ENCODE results near the gene PRKCA.
"Not testable (repeated sequence)": the region's sequence is repeated elsewhere in the genome, so short reads cannot be mapped to it uniquely, and the experiment has no call there.

The PRKCA gene

GRCh38 chr17:66301864-66302741 lies at the start of gene PRKCA:
PRKCA (plus strand) TSS chr17:66302613.
- DNase-seq (ENCODE audit: low read depth in 2 of 2, low spot score in 1 of 2) = peak in 1 of 2 donors; percentile 37

GRCh38 chr17:66253458-66253857 lies 49.0 kb upstream of the PRKCA start:
- not testable (repeated sequence) for DNase-seq (ENCODE audit: low read depth in 2 of 2, low spot score in 1 of 2)

GRCh38 chr17:66255112-66255511 lies 47.3 kb upstream of the PRKCA start:
- DNase-seq (ENCODE audit: low read depth in 2 of 2, low spot score in 1 of 2) = no peak

- DNase-seq (ENCODE audit: low read depth in 2 of 2, low spot score in 1 of 2) = no peak
Observed at GRCh38 chr17:66255527-66255971, 46.9 kb upstream of the PRKCA start.

DNA sequence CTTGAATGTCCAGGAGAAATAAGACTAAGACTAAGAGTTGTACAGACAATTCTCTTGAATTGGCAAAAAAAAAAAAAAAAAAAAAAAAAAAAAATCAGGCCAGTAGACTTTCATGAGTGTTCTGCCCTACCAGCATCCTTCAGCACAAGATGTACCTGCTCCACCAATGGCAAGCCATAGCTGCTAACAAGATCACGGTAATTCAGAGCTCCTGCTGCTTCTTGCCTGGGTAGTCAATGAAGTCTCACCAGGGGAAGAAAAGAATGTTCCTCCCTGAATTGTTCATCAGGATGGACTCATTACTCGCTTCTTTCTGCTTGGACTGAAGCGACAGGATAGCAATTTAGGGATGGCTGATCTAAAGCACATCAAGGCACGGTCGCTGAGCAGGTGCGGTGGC lies 42.1 kb upstream of the PRKCA start:
- DNase-seq (ENCODE audit: low read depth in 2 of 2, low spot score in 1 of 2) = no peak

- DNase-seq (ENCODE audit: low read depth in 2 of 2, low spot score in 1 of 2) = no peak
Observed at GRCh38 chr17:66260688-66261087, 41.7 kb upstream of the PRKCA start.

GRCh38 chr17:66262767-66263166 lies 39.6 kb upstream of the PRKCA start:
- DNase-seq (ENCODE audit: low read depth in 2 of 2, low spot score in 1 of 2) = no peak

DNA sequence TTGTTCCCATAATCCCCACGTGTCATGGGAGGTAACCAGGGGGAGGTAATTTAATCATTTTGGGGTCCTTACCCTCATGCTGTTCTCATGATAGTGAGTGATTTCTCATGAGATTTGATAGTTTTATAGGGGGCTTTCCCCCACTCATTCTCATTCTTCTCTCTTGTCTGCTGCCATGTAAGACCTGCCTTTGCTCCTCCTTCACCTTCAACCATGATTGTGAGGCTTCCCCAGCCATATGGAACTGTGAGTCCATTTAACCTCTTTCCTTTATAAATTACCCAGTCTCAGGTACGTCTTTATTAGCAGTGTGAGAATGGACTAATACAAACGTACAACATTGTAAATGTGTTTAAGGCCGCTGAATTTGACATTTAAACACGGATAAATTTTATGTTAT lies 37.7 kb upstream of the PRKCA start:
- DNase-seq (ENCODE audit: low read depth in 2 of 2, low spot score in 1 of 2) = no peak

DNA sequence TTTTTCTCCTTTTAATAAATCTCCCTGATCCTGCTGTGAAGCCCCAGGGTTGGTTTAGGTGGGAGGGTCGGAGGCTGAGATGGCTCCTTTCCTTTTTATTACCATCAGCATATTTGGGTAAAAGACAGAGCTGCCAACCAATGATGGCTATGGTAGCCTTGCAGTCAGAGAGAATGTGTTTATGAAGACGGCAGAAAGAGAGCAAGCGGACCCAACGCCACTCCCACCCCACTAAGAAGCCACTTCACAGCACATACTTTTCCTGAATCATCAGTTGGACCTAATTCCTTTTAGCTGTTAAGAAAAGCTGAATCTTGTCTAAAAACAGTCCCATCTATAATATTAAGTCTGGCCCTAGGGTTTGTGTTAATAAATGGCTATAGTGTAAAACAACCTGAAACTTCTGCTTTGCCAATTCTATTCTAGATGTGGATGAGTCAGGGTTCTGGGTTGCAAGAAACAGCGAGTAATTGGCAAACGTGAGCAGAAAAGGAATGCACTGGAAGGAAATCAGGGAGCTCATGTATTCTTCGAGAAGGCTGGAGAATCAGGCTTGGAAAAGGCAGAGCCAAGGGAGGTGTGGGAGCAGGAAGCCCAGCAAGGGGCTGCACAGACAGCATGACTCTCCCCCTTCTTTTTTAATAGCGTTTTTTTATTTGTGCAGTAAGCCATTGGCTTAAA lies 34.0 kb upstream of the PRKCA start:
- DNase-seq (ENCODE audit: low read depth in 2 of 2, low spot score in 1 of 2) = no peak

GRCh38 chr17:66270106-66270505 lies 32.3 kb upstream of the PRKCA start:
- DNase-seq (ENCODE audit: low read depth in 2 of 2, low spot score in 1 of 2) = no peak

GRCh38 chr17:66271512-66271911 lies 30.9 kb upstream of the PRKCA start:
- no peak for DNase-seq (ENCODE audit: low read depth in 2 of 2, low spot score in 1 of 2)

- no peak for DNase-seq (ENCODE audit: low read depth in 2 of 2, low spot score in 1 of 2)
Observed at GRCh38 chr17:66272811-66273585, 29.4 kb upstream of the PRKCA start.

- no peak for DNase-seq (ENCODE audit: low read depth in 2 of 2, low spot score in 1 of 2)
Observed at GRCh38 chr17:66273586-66273848, 28.9 kb upstream of the PRKCA start.

GRCh38 chr17:66275651-66276050 lies 26.8 kb upstream of the PRKCA start:
- no peak for DNase-seq (ENCODE audit: low read depth in 2 of 2, low spot score in 1 of 2)

DNA sequence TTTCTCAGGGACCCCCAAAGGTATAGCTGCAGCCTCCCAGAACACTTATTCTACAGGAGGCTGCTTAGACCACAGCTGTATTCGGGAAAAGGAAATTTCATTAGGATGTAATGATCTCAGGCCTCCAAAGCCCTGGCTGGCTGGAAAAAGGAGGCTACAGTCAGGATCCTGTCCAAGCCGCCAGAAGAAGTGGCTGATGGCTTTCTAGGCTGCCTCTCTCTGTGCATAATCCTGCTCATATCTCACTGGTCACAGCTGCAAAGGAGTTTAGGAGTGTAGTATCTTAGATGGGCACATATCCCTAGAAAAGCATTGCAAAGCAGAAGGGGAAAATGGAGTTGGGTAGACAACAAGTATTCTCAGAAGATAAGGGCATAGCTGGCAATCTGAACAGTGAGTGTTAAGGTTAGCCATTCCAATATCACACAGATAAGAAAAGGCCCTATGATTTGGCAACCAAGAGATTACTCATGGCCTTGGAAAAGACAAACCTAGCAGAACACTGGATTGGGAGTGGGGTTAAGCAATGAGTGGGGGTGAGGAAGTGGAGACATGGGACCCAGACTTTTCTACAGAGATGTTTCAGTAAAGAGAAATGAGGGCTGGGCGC lies 26.0 kb upstream of the PRKCA start:
- DNase-seq (ENCODE audit: low read depth in 2 of 2, low spot score in 1 of 2) = no peak

- DNase-seq (ENCODE audit: low read depth in 2 of 2, low spot score in 1 of 2) = no peak
Observed at GRCh38 chr17:66277191-66277590, 25.2 kb upstream of the PRKCA start.

DNA sequence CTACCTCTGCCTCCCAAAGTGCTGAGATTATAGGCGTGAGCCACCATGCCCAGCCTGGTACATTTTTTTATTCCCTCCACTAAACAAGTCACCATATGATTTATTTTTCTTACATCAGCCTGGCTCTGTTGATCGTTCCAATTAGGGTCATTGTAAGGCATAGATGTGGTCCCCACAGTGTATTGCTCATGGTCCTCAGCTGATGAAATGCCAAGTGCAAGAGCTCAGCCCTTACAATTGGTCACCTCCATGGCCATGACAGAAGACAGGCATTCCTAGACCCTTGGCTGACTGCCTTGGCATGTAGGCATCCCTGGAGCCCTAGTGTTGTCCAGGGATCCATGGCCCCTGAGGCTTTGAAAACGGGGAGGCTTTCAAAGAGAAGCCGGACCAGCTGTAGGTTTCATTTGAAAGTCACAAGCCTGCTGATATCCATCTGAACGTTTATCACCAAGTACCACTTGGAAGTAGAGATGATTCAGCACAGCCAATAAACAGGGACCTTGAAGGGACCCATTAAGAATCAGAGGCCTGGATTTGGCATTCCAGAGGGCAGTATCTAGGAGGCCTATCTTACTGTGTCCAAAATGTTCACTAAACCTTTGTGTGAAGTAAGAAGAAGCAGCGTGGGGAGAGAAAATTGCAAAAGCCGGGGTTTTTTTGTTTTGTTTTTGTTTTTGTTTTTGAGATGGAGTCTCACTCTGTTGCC lies 20.6 kb upstream of the PRKCA start:
- no peak for DNase-seq (ENCODE audit: low read depth in 2 of 2, low spot score in 1 of 2)

- DNase-seq (ENCODE audit: low read depth in 2 of 2, low spot score in 1 of 2) = no peak
Observed at GRCh38 chr17:66283296-66283934, 19.0 kb upstream of the PRKCA start.

GRCh38 chr17:66283971-66284370 lies 18.4 kb upstream of the PRKCA start:
- no peak for DNase-seq (ENCODE audit: low read depth in 2 of 2, low spot score in 1 of 2)

- no peak for DNase-seq (ENCODE audit: low read depth in 2 of 2, low spot score in 1 of 2)
Observed at GRCh38 chr17:66285149-66285548, 17.3 kb upstream of the PRKCA start.
